Thyroid gland (tissue), 4 donors: ENCODE results near the gene WARS2. TPM values are rescaled to one million over a fixed set of nuclear protein-coding genes. Genes with fewer than 3 reads are reported as not detected.
A peak's percentile ranks its signal among the peaks of the same experiment; 100 is the strongest.

Source experiments
- DNase-seq, 2 donors: peaks; one replicate each; pipeline ENCODE4 v3.0.0-alpha.2; 2019
- H3K27ac ChIP-seq, 3 donors: fragments of 200-600 bp; sonication (generic); 1 replicate in 2 of 3; 2 replicates in 1 of 3; pipeline ENCODE4 v1.5.1; 2016 to 2019; ENCODE audit warnings: mild to moderate bottlenecking in 1 of 3, moderate library complexity in 1 of 3
- H3K27me3 ChIP-seq: fragments of 200-600 bp; sonication (generic); one replicate; pipeline ENCODE4 v1.5.1; 2019
- H3K36me3 ChIP-seq, 2 donors: fragments of 200-600 bp; sonication (generic); one replicate each; pipeline ENCODE4 v1.5.1; 2016 to 2019
- H3K4me1 ChIP-seq, 2 donors: fragments of 200-600 bp; sonication (generic); one replicate each; pipeline ENCODE4 v1.5.1; 2017 to 2019
- H3K4me3 ChIP-seq, 3 donors: fragments of 200-600 bp; sonication (generic); replicated peaks in 1 of 3; 1 replicate in 2 of 3; 2 replicates in 1 of 3; pipeline ENCODE4 v1.5.1; 2016; ENCODE audit warnings: mild to moderate bottlenecking in 1 of 3
- H3K9me3 ChIP-seq: fragments of 200-600 bp; sonication (generic); one replicate; pipeline ENCODE4 v1.5.1; 2017
- CTCF ChIP-seq, 6 experiments: fragments of 200-600 bp in 3 of 6; fragments of 450-650 bp in 3 of 6; sonication (generic) in 3 of 6; IDR thresholded peaks; one replicate each; pipeline ENCODE4 v1.5.1; 2016 to 2019; ENCODE audit warnings: antibody characterized with exemption in 6 of 6, mild to moderate bottlenecking in 2 of 6, inconsistent platforms in 1 of 6, moderate library complexity in 1 of 6
- POLR2A ChIP-seq, 2 donors: fragments of 450-650 bp; IDR thresholded peaks; one replicate each; pipeline ENCODE4 v1.6.1; 2017; ENCODE audit warnings: antibody characterized with exemption in 2 of 2, mild to moderate bottlenecking in 2 of 2, moderate library complexity in 1 of 2
- WGBS, 2 donors: methylation state at CpG; one replicate each; pipeline ENCODE4 v1.1.5; 2017; 5-methylcytosine and 5-hydroxymethylcytosine counted together
- intact Hi-C: fragments of 100-400 bp; cut with DNase I; formaldehyde crosslinking; loops from one replicate; pipeline ENCODE4 v1.15.1; 2023
- total RNA-seq, 4 donors: library from RNA; depleted of rRNA; stranded (reverse); fragments of >200 nt; gene quantifications; one replicate each; pipeline ENCODE4 v1.2.3, GENCODE V29; 2016

Gene WARS2
- total RNA-seq, 4 donors from 2014 or later = 21.4 to 35.1 (median 26.2) TPM

- intact Hi-C loops = no loop called here
- Histone ChIP-seq H3K27me3 (peaks cover 52% of the 10 kb centered on the region), H3K36me3 (no peaks in the 10 kb centered on the region), H3K4me1 (peaks cover 15 to 37% of the 10 kb centered on the region in 2 donors), H3K4me3 (no peak overlapping the region), H3K27ac (no peak overlapping the region), H3K9me3 (no peaks in the 10 kb centered on the region)
- WGBS, 2 donors = 45 to 54% methylated on average over 14 of the region's 14 CpGs
- no peak for DNase-seq
- TF ChIP-seq POLR2A (IDR thresholded peaks at IDR 0.05) (no peak), CTCF (IDR thresholded peaks at IDR 0.05) (no peak)
Observed at GRCh38 chr1:119003413-119004128, 136.9 kb downstream of the WARS2 start.

GRCh38 chr1:119002028-119002686, 138.3 kb downstream of the WARS2 start:
- Histone ChIP-seq H3K27me3 (peaks cover 53% of the 10 kb centered on the region), H3K9me3 (no peaks in the 10 kb centered on the region), H3K4me3 (no peak overlapping the region), H3K27ac (no peak overlapping the region), H3K4me1 (peaks cover 6 to 23% of the 10 kb centered on the region in 2 donors), H3K36me3 (no peaks in the 10 kb centered on the region)
- intact Hi-C loops = no loop called here
- TF ChIP-seq CTCF (IDR thresholded peaks at IDR 0.05) = no peak
- no peak for TF ChIP-seq POLR2A (IDR thresholded peaks at IDR 0.05)
- WGBS, 2 donors = 13 to 19% methylated on average over 16 of the region's 16 CpGs
- DNase-seq = no peak

- WGBS, 2 donors = 6 to 7% methylated on average over 28 to 43 of the region's 49 CpGs
- peaks cover under 1 to 15% of the 10 kb centered on the region in 2 donors for H3K4me1 ChIP-seq
- peak overlapping the region in 2 of 3 donors; percentile 43 to 58 for H3K27ac ChIP-seq
- no peak for DNase-seq
- no peak overlapping the region for H3K4me3 ChIP-seq
- intact Hi-C loops = no loop called here
- H3K36me3 ChIP-seq = no peaks in the 10 kb centered on the region
- no peak for TF ChIP-seq POLR2A (IDR thresholded peaks at IDR 0.05)
- no peak for TF ChIP-seq CTCF (IDR thresholded peaks at IDR 0.05)
- peaks cover 53% of the 10 kb centered on the region for H3K27me3 ChIP-seq
- H3K9me3 ChIP-seq = no peaks in the 10 kb centered on the region
Observed at GRCh38 chr1:119001181-119002027, 139.0 kb downstream of the WARS2 start.

GRCh38 chr1:119000371-119001180, 139.9 kb downstream of the WARS2 start:
- peak overlapping the region in 2 of 3 donors; percentile 43 to 58 for H3K27ac ChIP-seq
- H3K27me3 ChIP-seq = peaks cover 55% of the 10 kb centered on the region
- 6 to 9% methylated on average over 23 to 43 of the region's 44 CpGs for WGBS, 2 donors

More at GRCh38 chr1:119000371-119001180, 139.9 kb downstream of the WARS2 start:
- no peaks in the 10 kb centered on the region for H3K9me3 ChIP-seq
- no peaks in the 10 kb centered on the region for H3K36me3 ChIP-seq
- peak overlapping the region in 1 of 3 donors; percentile 13 for H3K4me3 ChIP-seq
- no peak for DNase-seq
- TF ChIP-seq CTCF (IDR thresholded peaks at IDR 0.05) (no peak), POLR2A (IDR thresholded peaks at IDR 0.05) (no peak)
- intact Hi-C loops = no loop called here
- peaks cover 0 to 15% of the 10 kb centered on the region in 2 donors for H3K4me1 ChIP-seq
